DOHH2 (cell line): ENCODE measurements around the gene HTATSF1.

Source experiments
- H3F3A ChIP-seq: fragments of 200-600 bp; sonication (generic), shearing (Covaris generic); 2 replicates; pipeline ENCODE4 v1.6.0; 2016; ENCODE audit warnings: antibody characterized with exemption, mild to moderate bottlenecking; ENCODE audit not compliant: control insufficient read depth, insufficient read depth
- H3K27ac ChIP-seq: fragments of 200-600 bp; sonication (generic); 2 replicates; pipeline ENCODE4 v1.5.1; 2014; ENCODE audit warnings: low read depth, mild to moderate bottlenecking, low read length, moderate library complexity
- H3K27me3 ChIP-seq: fragments of 200-600 bp; sonication (generic); 2 replicates; pipeline ENCODE4 v1.6.1; 2014; ENCODE audit warnings: mild to moderate bottlenecking, low read length, mixed read lengths; ENCODE audit not compliant: control insufficient read depth
- H3K36me3 ChIP-seq: fragments of 200-600 bp; sonication (generic); 2 replicates; pipeline ENCODE4 v1.6.1; 2014; ENCODE audit warnings: mild to moderate bottlenecking, low read length, moderate library complexity, mixed read lengths; ENCODE audit not compliant: control insufficient read depth
- H3K4me1 ChIP-seq: fragments of 200-600 bp; sonication (generic); 2 replicates; pipeline ENCODE4 v1.6.1; 2014; ENCODE audit warnings: mild to moderate bottlenecking, low read length, mixed read lengths; ENCODE audit not compliant: control insufficient read depth
- H3K4me2 ChIP-seq: fragments of 200-600 bp; sonication (generic); 2 replicates; pipeline ENCODE4 v1.6.0; 2014; ENCODE audit warnings: mild to moderate bottlenecking, low read length, moderate library complexity
- H3K4me3 ChIP-seq: fragments of 200-600 bp; sonication (generic); 2 replicates; pipeline ENCODE4 v1.5.1; 2014; ENCODE audit warnings: mild to moderate bottlenecking, low read length, mixed read lengths
- H3K79me2 ChIP-seq: fragments of 200-600 bp; sonication (generic); 2 replicates; pipeline ENCODE4 v1.6.1; 2014; ENCODE audit warnings: mild to moderate bottlenecking, low read length, mixed read lengths; ENCODE audit not compliant: control insufficient read depth
- H3K9me2 ChIP-seq: fragments of 200-600 bp; sonication (generic); replicated peaks from 2 replicates; pipeline ENCODE4 v1.6.1; 2014; ENCODE audit warnings: mild to moderate bottlenecking, low read length, mixed read lengths; ENCODE audit not compliant: control insufficient read depth
- H3K9me3 ChIP-seq: fragments of 200-600 bp; sonication (generic); 2 replicates; pipeline ENCODE4 v1.6.1; 2014; ENCODE audit warnings: antibody characterized with exemption, low read length, mixed read lengths; ENCODE audit not compliant: control insufficient read depth, insufficient read depth
- H4K20me1 ChIP-seq: fragments of 200-600 bp; sonication (generic); 2 replicates; pipeline ENCODE4 v1.6.0; 2014; ENCODE audit warnings: low read depth, mild to moderate bottlenecking, antibody characterized with exemption, low read length, moderate library complexity; ENCODE audit not compliant: control insufficient read depth, insufficient read depth
- EZH2phosphoT487 ChIP-seq: fragments of 200-600 bp; sonication (generic); IDR thresholded peaks from 2 replicates; pipeline ENCODE4 v1.6.1; 2017; ENCODE audit warnings: borderline replicate concordance, mild to moderate bottlenecking, antibody characterized with exemption, low read length, moderate library complexity, mixed read lengths
- TF ChIP-seq, protein P1 (sequence below): fragments of 200-600 bp; sonication (generic); IDR thresholded peaks from one replicate; pipeline ENCODE4 v1.5.1; 2014; ENCODE audit warnings: antibody characterized with exemption, mild to moderate bottlenecking, low read depth, low read length; ENCODE audit not compliant: poor library complexity, severe bottlenecking

HTATSF1 gene

DNA sequence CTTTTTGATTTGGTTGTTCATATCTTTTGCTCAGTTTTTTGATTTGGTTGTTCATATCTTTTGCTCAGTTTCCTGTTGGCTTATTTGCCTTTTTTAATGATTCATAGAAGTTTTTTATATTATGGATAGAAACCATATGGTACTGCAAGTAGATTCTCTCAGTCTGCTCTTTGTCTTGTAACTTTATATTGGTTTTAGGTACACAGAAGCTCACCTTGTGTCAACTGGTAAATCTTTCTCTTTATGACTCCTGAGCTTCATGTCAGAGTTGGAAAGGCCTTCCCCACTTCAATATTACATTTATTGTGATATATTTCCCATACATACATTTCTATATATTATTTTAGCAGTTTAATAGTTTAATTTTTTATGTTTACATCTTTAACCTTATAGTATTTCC is 26.4 kb downstream of the HTATSF1 start:
- Histone ChIP-seq H3F3A (no peaks in the 10 kb centered on the region), H3K27ac (no peak overlapping the region), H3K27me3 (no peaks in the 10 kb centered on the region), H3K4me1 (no peaks in the 10 kb centered on the region), H3K4me3 (no peak overlapping the region), H3K9me3 (no peaks in the 10 kb centered on the region), H3K9me2 (no peaks in the 10 kb centered on the region), H3K4me2 (no peak overlapping the region), H4K20me1 (no peaks in the 10 kb centered on the region), H3K79me2 (no peaks in the 10 kb centered on the region), H3K36me3 (no peaks in the 10 kb centered on the region)
- no peak for TF ChIP-seq EZH2phosphoT487
- TF ChIP-seq, protein P1, sequence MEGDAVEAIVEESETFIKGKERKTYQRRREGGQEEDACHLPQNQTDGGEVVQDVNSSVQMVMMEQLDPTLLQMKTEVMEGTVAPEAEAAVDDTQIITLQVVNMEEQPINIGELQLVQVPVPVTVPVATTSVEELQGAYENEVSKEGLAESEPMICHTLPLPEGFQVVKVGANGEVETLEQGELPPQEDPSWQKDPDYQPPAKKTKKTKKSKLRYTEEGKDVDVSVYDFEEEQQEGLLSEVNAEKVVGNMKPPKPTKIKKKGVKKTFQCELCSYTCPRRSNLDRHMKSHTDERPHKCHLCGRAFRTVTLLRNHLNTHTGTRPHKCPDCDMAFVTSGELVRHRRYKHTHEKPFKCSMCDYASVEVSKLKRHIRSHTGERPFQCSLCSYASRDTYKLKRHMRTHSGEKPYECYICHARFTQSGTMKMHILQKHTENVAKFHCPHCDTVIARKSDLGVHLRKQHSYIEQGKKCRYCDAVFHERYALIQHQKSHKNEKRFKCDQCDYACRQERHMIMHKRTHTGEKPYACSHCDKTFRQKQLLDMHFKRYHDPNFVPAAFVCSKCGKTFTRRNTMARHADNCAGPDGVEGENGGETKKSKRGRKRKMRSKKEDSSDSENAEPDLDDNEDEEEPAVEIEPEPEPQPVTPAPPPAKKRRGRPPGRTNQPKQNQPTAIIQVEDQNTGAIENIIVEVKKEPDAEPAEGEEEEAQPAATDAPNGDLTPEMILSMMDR, result no peak

GRCh38 chrX:136525738-136526606 is 28.6 kb downstream of the HTATSF1 start:
- Histone ChIP-seq H3K4me3 (no peak overlapping the region), H3K9me2 (no peaks in the 10 kb centered on the region), H3K27me3 (no peaks in the 10 kb centered on the region), H3K4me1 (no peaks in the 10 kb centered on the region), H4K20me1 (no peaks in the 10 kb centered on the region), H3K27ac (no peak overlapping the region), H3K79me2 (no peaks in the 10 kb centered on the region), H3F3A (no peaks in the 10 kb centered on the region), H3K36me3 (no peaks in the 10 kb centered on the region), H3K4me2 (no peak overlapping the region), H3K9me3 (no peaks in the 10 kb centered on the region)
- TF ChIP-seq, protein P1, result no peak
- no peak for TF ChIP-seq EZH2phosphoT487

GRCh38 chrX:136528645-136529315 is 31.4 kb downstream of the HTATSF1 start:
- Histone ChIP-seq H3K9me3 (no peaks in the 10 kb centered on the region), H3K79me2 (no peaks in the 10 kb centered on the region), H3F3A (no peaks in the 10 kb centered on the region), H3K36me3 (no peaks in the 10 kb centered on the region), H3K27me3 (no peaks in the 10 kb centered on the region), H3K27ac (no peak overlapping the region), H3K4me2 (no peak overlapping the region), H3K4me3 (no peak overlapping the region), H3K4me1 (no peaks in the 10 kb centered on the region), H3K9me2 (no peaks in the 10 kb centered on the region), H4K20me1 (no peaks in the 10 kb centered on the region)
- TF ChIP-seq, protein P1, result no peak
- TF ChIP-seq EZH2phosphoT487, result no peak
